ENCODE measurements around the gene ANKFN1.

DNA sequence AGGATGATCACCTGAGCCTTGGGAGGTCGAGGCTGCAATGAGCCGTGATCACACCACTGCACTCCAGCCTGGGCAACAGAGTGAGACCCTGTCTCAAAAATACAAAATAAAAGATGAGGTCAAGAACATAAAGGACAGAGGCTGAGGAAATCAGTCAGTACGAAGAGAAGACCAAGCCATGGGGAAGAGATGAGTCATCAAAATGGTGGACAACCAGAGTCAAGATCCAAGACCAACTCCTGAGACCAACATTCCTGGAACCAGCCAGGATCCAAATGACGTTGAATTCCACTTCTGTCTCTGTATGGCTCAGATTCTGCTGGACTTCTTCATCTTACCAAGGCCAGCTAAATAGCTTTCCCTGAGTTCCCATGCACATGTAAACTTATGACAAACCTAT is 395.4 kb downstream of the ANKFN1 start:
- TF ChIP-seq, protein P1, sequence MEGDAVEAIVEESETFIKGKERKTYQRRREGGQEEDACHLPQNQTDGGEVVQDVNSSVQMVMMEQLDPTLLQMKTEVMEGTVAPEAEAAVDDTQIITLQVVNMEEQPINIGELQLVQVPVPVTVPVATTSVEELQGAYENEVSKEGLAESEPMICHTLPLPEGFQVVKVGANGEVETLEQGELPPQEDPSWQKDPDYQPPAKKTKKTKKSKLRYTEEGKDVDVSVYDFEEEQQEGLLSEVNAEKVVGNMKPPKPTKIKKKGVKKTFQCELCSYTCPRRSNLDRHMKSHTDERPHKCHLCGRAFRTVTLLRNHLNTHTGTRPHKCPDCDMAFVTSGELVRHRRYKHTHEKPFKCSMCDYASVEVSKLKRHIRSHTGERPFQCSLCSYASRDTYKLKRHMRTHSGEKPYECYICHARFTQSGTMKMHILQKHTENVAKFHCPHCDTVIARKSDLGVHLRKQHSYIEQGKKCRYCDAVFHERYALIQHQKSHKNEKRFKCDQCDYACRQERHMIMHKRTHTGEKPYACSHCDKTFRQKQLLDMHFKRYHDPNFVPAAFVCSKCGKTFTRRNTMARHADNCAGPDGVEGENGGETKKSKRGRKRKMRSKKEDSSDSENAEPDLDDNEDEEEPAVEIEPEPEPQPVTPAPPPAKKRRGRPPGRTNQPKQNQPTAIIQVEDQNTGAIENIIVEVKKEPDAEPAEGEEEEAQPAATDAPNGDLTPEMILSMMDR (IDR thresholded peaks at IDR 0.05), result no peak
- TF ChIP-seq POLR2A (IDR thresholded peaks at IDR 0.05), result no peak
